Measurements from ENCODE around the gene MGAT4B. TPM values are rescaled to one million over a fixed set of nuclear protein-coding genes. Genes with fewer than 3 reads are reported as not detected.

Gene MGAT4B
- total and polyA plus RNA-seq, 2 donors (not counting 1 experiment from before 2014, with no cell fraction given) = 157 to 172 TPM

DNA sequence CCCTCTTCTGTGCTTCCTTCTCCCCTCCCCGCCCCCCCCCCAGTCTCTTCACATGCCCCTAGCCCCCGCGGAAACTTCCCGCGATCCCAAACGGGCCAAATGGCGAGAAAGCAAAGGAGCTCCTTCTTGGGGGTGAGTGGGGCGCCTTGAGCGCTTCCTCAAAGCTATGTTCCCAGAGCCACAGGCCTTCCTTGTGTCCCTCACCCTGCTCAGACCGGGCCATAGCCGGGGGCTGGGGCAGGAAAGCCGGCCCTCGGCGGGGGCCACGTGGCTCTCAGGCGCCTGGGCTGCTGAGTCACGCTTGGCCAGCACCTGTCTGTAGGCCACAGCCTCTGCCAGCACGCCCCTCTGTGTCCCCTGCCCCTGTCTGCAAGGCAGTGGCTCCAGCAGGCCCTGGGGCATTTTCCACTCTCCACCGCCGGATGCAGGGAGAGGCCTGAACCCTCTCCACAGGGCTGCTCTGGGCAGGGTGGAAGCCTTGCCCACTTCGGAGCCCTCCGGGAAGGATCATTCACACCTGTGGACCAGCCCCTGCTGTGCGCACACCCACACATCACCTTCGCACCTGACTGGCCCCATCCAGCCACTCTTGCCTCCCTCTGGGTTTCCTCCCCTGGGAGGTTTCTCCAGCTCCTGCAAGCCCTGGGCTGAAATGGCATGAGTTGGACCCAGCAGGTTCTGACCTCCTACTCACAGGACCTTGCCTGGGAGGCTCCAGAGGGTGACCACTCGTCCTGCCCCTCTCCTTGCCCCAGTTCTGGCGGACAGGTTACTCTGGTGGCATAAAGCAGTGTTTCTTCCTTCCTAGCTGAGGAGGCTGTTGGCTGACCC, 12.8 kb upstream of the MGAT4B start:
- no peaks in the 10 kb centered on the region for H3K9me3 ChIP-seq (ENCODE audit: control insufficient read depth, insufficient read depth, low read depth, low read length)
- H3K4me1 ChIP-seq (ENCODE audit: control insufficient read depth, extremely low read depth, insufficient read depth, low read length) = peaks cover 39% of the 10 kb centered on the region
- peaks cover 20% of the 10 kb centered on the region for H3K36me3 ChIP-seq (ENCODE audit: control insufficient read depth, insufficient read depth, low read length)
- no peak overlapping the region for H2AFZ ChIP-seq (ENCODE audit: low read length)
- TF ChIP-seq, protein P1, sequence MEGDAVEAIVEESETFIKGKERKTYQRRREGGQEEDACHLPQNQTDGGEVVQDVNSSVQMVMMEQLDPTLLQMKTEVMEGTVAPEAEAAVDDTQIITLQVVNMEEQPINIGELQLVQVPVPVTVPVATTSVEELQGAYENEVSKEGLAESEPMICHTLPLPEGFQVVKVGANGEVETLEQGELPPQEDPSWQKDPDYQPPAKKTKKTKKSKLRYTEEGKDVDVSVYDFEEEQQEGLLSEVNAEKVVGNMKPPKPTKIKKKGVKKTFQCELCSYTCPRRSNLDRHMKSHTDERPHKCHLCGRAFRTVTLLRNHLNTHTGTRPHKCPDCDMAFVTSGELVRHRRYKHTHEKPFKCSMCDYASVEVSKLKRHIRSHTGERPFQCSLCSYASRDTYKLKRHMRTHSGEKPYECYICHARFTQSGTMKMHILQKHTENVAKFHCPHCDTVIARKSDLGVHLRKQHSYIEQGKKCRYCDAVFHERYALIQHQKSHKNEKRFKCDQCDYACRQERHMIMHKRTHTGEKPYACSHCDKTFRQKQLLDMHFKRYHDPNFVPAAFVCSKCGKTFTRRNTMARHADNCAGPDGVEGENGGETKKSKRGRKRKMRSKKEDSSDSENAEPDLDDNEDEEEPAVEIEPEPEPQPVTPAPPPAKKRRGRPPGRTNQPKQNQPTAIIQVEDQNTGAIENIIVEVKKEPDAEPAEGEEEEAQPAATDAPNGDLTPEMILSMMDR (conservative IDR thresholded peaks at IDR 0.05 in 1 of 2, IDR thresholded peaks at IDR 0.05 in 1 of 2; ENCODE audit: low read depth in 1 of 2, low read length in 2 of 2) = no peak
- TF ChIP-seq EZH2 (IDR thresholded peaks at IDR 0.05; ENCODE audit: low read length, missing control alignments) = no peak
- H3K27ac ChIP-seq (ENCODE audit: insufficient read depth, low read length) = peak overlapping the region; percentile 79
- peaks cover 38% of the 10 kb centered on the region for H3K79me2 ChIP-seq (ENCODE audit: control insufficient read depth, insufficient read depth, low read length)
- no peaks in the 10 kb centered on the region for H3K27me3 ChIP-seq (ENCODE audit: control insufficient read depth, insufficient read depth, low read length)
- peak; percentile 75 for DNase-seq (ENCODE audit: low read depth in 2 of 2)
- peak overlapping the region in 2 of 4 experiments; percentile 14 to 85 for H3K4me3 ChIP-seq (replicated peaks in 1 of 4; ENCODE audit: control extremely low read depth in 1 of 4, insufficient read depth in 1 of 4, low read depth in 3 of 4, low read length in 4 of 4)
- peak overlapping the region; percentile 64 for H3K4me2 ChIP-seq (ENCODE audit: extremely low read depth, insufficient read depth, low read length)
- peaks cover 8% of the 10 kb centered on the region for H4K20me1 ChIP-seq (ENCODE audit: control insufficient read depth, extremely low read depth, insufficient read depth, low read length)
- peak overlapping the region; percentile 53 for H3K9ac ChIP-seq (ENCODE audit: insufficient read depth, low read length)

DNA sequence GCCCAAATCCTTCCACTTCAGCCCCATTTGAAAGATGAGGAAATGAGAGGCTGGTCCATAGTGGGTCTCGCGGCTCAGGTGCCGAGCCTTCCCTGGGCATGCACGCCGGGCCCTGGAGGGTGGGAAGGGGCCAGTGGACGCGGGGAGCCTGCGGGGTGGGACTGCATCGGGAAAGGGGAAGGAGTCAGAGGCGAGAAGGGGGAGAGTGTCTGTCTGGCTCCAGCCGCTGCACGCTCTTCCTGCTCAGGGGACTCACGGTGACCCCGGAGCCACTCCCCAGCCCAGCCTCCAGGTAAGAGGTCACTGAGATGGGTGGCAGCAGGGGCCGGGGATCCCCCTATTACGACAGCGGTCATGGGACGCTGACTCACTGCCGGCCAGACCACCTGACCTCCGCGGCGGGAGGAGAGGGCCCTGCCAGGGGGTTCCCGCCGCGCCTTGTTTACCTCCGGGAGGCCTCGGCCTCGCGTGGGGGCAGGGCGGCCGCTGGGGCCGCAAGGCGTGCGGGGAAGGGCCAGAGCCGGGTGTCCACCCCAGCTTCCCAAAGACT, 12.2 kb upstream of the MGAT4B start:
- Histone ChIP-seq H3K27me3 (ENCODE audit: control insufficient read depth, insufficient read depth, low read length) (no peaks in the 10 kb centered on the region), H3K4me3 (replicated peaks in 1 of 4; ENCODE audit: control extremely low read depth in 1 of 4, insufficient read depth in 1 of 4, low read depth in 3 of 4, low read length in 4 of 4) (peak overlapping the region in 1 of 4 experiments; percentile 85)

More for the DNA sequence above, 12.2 kb upstream of the MGAT4B start:
- H3K79me2 ChIP-seq (ENCODE audit: control insufficient read depth, insufficient read depth, low read length) = peaks cover 31% of the 10 kb centered on the region
- H3K36me3 ChIP-seq (ENCODE audit: control insufficient read depth, insufficient read depth, low read length) = peaks cover 13% of the 10 kb centered on the region
- H3K27ac ChIP-seq (ENCODE audit: insufficient read depth, low read length) = peak overlapping the region; percentile 79
- H4K20me1 ChIP-seq (ENCODE audit: control insufficient read depth, extremely low read depth, insufficient read depth, low read length) = peaks cover 8% of the 10 kb centered on the region
- H2AFZ ChIP-seq (ENCODE audit: low read length) = no peak overlapping the region
- peak; percentile 90 to 96 for DNase-seq (ENCODE audit: low read depth in 2 of 2)
- H3K9me3 ChIP-seq (ENCODE audit: control insufficient read depth, insufficient read depth, low read depth, low read length) = no peaks in the 10 kb centered on the region
- TF ChIP-seq, protein P1 (conservative IDR thresholded peaks at IDR 0.05 in 1 of 2, IDR thresholded peaks at IDR 0.05 in 1 of 2; ENCODE audit: low read depth in 1 of 2, low read length in 2 of 2) = no peak
- no peak for TF ChIP-seq EZH2 (IDR thresholded peaks at IDR 0.05; ENCODE audit: low read length, missing control alignments)
- H3K4me1 ChIP-seq (ENCODE audit: control insufficient read depth, extremely low read depth, insufficient read depth, low read length) = peaks cover 34% of the 10 kb centered on the region
- H3K4me2 ChIP-seq (ENCODE audit: extremely low read depth, insufficient read depth, low read length) = peak overlapping the region; percentile 63
- peak overlapping the region; percentile 53 for H3K9ac ChIP-seq (ENCODE audit: insufficient read depth, low read length)

Data from fibroblast of lung (primary cell).